K562 (cell line): ENCODE measurements around the gene OVOL3. TPM values are rescaled to one million over a fixed set of nuclear protein-coding genes. Genes with fewer than 3 reads are reported as not detected.

Source experiments
- FUS ChIP-seq: fragments of 200-400 bp; formaldehyde crosslinking; optimal IDR thresholded peaks from 2 replicates; pipeline ENCODE3; 2017; ENCODE audit warnings: low read depth, low read length
- IRF1 ChIP-seq: sonication (generic); formaldehyde crosslinking; IDR thresholded peaks from 2 replicates; pipeline ENCODE4 v1.8.0; 2022; ENCODE audit warnings: missing genetic modification reagents, mild to moderate bottlenecking, borderline replicate concordance
- POLR2G ChIP-seq: fragments of 200-400 bp; formaldehyde crosslinking; IDR thresholded peaks from 2 replicates; pipeline ENCODE4 v1.6.1; 2017; ENCODE audit warnings: low read depth, mild to moderate bottlenecking, antibody characterized with exemption, low read length, moderate library complexity
- TCF3 ChIP-seq: sonication (generic); formaldehyde crosslinking; IDR thresholded peaks from 2 replicates; pipeline ENCODE4 v1.4.0; 2020; ENCODE audit warnings: mild to moderate bottlenecking, missing genetic modification reagents
- TEAD4 ChIP-seq, 2 experiments: sonication (generic) in 1 of 2; formaldehyde crosslinking in 1 of 2; IDR thresholded peaks; 2 replicates each; pipeline versions ENCODE4 v1.6.1 to v1.8.0; 2012 to 2022; ENCODE audit warnings: borderline replicate concordance in 1 of 2, inconsistent platforms in 1 of 2, low read length in 1 of 2, mild to moderate bottlenecking in 1 of 2, missing genetic modification reagents in 1 of 2
- ZBTB40 ChIP-seq, 2 experiments: fragments of 450-650 bp in 1 of 2; sonication (generic) in 1 of 2; formaldehyde crosslinking in 1 of 2; IDR thresholded peaks; 2 replicates each; pipeline versions ENCODE4 v1.7.1 to v1.9.0; 2016 to 2022; ENCODE audit warnings: inconsistent platforms in 1 of 2, mild to moderate bottlenecking in 1 of 2, missing genetic modification reagents in 1 of 2
- polyA plus RNA-seq, 8 experiments: library from polyadenylated mRNA; depleted of rRNA in 4 of 8; stranded (reverse) in 5 of 8; unstranded in 3 of 8; fragments of >200 nt; fragmentation: Nextera tagmentation in 2 of 8; fragmentation: Illumina TruSeq in 1 of 8; extraction: Ambion mirVana in 2 of 8; extraction: Trizol in 1 of 8; gene quantifications; 2 replicates each; pipeline versions ENCODE4 v1.2.1 to v1.2.3, GENCODE V29; 2011 to 2014; ENCODE audit warnings: inconsistent platforms in 1 of 8, missing spikeins in 1 of 8
- total RNA-seq, 7 experiments: library from RNA; depleted of rRNA in 6 of 7; stranded (reverse); fragments of >200 nt in 6 of 7; fragmentation: Illumina TruSeq in 2 of 7; extraction: Trizol in 2 of 7; gene quantifications; 2 replicates each; pipeline versions ENCODE4 v1.2.1 to v1.2.3, GENCODE V29; 2011 to 2021; ENCODE audit warnings: low replicate concordance in 1 of 7

OVOL3 gene
- total and polyA plus RNA-seq, 9 of the 15 experiments (the other 6 are each of a cell fraction or from before 2014, with no cell fraction given): not detected

GRCh38 chr19:36121486-36122124 is 10.7 kb downstream of the OVOL3 start (continued):
- TF ChIP-seq TEAD4 (IDR thresholded peaks at IDR 0.05; ENCODE audit: low read length) (no peak), TEAD4 (CRISPR knock-in tag; IDR thresholded peaks at IDR 0.05; ENCODE audit: borderline replicate concordance) (no peak), ZBTB40 (IDR thresholded peaks at IDR 0.05) (no peak), ZBTB40 (CRISPR knock-in tag; IDR thresholded peaks at IDR 0.05) (no peak), FUS (no peak), IRF1 (CRISPR knock-in tag) (no peak), TCF3 (no peak), POLR2G (0 out of 2 replicates have a peak, but pooled peaks have one; percentile 36)
